Stimulated activated CD4-positive, alpha-beta T cell treated with anti-CD3 and anti-CD28 coated beads, TNF-alpha, amount 100 ng/mL, for 4 hours (primary cell): Measurements from ENCODE around the gene TAS1R1.

Experiments used
- DNase-seq, 3 experiments: peaks; one replicate each; pipeline ENCODE4 v3.0.0-alpha.2; 2020; ENCODE audit warnings: low read depth in 3 of 3

Gene TAS1R1

DNA sequence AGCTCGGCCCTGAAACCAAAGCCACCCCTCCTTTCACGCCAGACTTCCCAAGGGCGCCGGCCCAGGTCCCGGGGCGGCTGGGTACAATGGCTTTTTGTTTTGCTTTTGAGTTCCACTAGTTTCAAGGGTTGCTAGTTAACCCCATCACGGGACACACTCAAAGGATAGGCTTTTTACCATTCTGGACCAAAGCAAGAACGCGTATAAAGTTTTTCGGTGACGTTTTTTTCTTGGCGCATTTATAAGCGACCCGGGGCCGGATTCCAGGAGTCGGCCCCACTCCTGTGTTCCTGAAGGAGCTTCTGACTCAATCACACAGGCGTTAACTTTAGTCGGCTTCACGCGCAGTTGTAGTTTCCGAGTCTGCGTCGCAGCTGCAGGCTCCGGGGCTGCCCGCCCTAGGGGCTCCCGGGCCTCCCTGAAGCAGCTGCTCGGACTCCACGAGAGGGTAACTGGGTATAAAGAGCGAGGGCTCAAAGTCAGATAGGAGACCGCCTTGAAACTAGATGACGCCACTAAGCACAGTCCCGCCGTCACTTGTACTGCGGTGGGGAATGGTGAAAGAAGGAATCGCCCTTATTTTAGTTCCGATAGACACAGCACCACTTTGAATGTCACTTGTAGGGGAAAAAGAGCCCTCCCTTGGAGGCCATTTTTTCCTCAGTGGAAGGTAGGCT, 48.3 kb downstream of the TAS1R1 start:
- DNase-seq, result peak in 1 of 3 experiments; percentile 36

DNA sequence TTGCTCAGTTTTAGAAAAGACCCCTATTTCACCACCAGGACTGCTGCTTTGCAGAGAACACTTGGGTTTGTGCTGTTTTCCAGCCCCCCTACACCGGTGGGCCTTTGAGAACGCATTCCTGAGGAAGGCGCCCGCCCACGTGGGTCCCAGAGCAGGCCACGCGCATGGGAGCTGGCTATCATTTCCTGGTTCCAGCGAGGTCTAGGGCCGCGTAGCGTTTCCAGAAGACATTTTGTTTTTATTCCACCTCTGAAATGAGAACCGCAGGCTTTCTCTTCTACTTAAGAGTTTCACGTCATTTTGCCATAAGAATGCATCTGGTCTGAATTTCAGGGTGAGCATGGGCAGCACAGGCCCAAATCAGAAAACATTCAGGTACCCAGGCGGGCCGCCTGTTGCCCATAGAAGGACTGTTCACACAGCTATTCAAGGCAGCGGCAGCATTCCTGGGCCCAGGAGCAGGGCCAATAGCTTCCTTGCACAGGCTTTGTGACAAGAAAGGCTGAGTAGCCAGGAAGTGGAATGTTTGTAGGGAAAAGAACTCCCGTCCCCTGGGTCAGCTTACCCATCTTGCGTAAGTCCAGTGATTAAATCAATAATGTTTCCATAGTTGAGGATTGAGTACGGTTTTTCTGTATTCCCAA, 48.9 kb downstream of the TAS1R1 start:
- DNase-seq, result no peak

DNA sequence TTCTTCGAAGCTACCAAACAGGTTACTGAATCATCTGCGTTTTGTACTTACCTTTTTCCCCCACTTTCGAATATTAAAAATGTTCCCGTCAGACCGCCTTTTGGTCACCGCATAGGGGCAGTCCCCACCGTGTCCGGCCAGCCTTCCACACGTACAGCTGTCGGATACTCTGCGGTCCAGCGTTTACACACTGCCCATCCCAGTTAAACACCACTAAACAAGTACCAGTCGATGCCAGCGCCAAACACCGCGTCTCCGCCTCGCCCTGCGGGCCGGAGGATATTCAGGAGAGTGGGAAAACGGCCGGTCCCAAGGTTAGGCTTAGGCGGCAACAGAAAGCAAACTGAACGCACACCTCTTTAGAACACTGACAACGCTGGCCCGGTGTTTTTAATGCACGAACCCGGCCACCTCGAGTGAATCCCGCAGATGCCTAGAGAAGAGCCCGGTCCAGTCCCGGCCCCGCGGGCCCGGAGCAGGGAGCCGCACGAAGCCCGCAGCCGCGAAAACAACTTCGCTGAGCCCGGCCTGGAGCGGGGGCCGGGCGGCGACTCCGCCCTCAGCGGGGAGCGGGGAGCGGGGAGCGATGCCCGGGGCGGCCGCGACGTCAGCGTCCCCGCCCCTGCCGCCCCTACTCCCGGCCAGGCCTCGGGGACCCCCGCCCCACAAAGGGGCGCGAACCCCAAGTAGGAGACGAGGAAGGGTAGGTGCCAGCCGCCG, 57.7 kb downstream of the TAS1R1 start:
- peak in 1 of 3 experiments; percentile 18 for DNase-seq

DNA sequence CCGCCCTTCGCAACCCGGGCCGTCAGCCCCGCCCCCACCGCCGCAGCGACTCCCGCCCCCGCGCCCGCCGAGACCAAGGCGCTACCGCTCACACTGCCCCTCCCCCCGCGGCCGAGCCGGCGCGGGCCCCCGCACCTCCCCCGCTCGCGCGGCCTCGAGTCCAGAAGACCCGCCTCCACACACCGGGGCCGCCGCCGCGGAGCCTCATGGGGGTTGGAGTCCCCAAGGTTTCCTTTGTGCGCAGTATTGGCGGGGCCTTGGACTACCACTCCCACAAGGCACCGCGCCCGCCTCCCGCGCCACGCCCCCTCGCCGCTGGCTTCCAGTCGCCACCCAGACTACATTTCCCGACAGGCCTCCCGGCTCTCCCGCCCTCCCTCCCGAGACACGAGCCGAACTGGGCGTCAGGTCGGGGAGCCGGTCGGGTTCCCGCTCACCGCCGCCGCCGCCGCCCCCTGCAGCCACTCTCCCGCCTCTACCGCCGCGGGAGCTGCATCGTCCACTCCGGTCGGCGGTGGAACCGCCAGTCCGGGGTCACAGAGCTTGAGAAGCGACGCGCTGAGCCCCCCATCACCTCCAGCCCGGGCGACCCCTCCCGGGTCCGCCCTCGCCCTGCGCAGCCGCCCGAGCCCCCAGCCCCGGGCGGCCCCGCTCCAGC, 58.4 kb downstream of the TAS1R1 start, which contains the start of gene PHF13:
Gene PHF13 (plus strand): TSS at position 371 of the 658 bp plus-strand sequence. CDS start 336 bp downstream, outside the sequence.
- peak; percentile 99 for DNase-seq

DNA sequence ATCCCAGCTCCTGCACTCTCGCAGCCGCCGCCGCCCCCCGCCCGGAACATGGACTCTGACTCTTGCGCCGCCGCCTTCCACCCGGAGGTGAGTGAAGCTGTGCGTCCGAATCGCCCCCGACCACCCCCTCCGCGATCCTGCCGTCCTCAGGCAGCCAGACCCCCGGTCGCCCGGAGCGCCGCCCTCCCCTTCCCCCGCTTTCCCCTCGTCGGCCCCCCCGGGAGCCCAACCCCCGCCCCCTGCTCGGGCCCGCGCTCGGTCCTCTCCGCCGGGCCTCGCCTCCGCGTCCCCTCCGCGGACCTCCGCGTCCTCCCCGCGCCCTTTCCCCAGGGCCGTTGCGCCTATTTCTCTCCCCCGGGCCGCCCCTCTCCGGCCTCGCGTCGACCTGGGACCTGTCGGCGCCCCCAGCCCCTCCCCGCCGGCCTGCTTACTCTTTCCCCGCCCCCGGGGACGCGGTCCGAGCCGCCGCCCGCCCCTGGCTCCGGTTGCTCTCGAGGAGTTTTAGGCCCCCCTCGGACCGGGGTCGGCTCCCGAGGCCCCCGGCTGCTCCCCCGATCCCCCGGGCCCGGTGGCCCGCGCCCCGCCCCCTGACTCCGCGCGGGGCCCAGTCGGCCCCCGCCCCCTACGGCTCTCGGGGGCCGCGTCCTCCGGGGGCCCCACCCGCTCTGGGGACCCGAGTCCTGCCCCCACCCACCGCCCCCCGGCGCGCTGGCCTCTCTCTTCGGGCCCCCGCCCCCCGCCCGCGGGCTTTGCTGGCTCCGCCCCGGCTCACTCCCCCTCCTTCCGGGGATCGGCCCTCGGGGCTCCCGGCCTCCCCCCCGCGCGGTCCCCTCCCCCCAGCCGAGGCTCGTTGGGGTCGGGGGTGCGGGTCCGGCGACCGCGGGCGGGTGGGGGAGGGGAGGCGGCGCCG, 59.2 kb downstream of the TAS1R1 start:
- DNase-seq, result peak in 2 of 3 experiments; percentile 39 to 43

DNA sequence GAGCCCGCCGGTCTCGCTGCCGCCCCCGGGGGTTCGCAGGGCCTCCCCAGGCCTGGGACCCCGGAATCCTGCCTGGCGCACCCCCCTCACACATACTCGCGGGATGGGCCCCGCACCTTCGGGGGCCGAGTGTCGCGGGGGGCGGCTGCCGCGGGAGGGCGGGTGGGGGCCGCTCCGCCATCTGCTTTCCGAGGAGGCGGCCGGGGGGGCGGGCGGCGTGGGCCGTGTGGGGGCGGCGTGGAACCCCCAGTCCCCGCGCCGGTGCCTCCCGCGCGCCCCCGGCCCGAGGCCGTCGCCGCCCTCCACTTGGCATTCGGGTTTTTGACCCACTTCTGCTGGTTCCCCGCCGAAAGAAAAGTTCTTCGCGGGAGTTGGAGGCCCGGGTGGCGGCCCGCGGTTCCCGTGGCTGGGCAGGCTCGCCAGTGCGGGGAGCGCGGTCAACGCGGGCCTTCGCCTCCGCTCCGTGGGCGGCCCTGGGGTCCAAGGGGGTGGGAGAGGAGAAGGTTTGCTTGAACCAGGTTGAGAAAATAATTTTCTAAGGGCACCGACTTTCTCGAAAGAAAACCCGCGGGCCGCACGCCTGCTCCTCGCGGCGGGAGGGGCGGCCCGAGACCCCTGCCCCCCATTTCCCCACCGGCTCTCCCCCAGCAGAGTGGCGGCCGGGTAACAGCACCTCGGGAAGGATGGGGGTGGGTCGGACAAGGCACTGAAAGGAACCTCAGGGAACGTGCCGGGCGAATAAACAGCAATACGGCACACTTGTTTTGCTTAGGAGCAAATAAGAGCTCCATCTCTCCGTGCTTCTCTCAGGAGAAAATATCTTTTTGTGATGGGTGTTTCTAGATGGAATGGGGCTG, 60.0 kb downstream of the TAS1R1 start:
- DNase-seq, result peak in 1 of 3 experiments; percentile 26

DNA sequence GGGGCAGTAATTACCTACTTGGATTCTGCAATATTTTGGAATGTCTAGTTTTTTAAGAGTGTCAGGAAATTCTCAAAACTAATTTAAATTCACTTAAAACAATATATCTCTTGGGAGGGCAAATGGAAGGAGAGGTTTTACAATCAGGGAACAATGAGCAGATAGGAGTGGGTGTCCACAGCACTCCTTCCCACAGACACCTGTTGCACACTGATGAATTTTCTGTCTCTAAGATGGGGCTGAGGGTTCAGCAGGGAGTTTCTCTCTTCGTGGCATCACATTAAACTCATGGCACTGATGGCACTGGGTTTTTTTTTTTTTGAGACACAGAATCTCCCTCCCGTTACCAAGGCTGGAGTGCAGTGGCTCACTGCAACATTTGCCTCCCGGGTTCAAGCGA, 63.9 kb downstream of the TAS1R1 start:
- no peak for DNase-seq

DNA sequence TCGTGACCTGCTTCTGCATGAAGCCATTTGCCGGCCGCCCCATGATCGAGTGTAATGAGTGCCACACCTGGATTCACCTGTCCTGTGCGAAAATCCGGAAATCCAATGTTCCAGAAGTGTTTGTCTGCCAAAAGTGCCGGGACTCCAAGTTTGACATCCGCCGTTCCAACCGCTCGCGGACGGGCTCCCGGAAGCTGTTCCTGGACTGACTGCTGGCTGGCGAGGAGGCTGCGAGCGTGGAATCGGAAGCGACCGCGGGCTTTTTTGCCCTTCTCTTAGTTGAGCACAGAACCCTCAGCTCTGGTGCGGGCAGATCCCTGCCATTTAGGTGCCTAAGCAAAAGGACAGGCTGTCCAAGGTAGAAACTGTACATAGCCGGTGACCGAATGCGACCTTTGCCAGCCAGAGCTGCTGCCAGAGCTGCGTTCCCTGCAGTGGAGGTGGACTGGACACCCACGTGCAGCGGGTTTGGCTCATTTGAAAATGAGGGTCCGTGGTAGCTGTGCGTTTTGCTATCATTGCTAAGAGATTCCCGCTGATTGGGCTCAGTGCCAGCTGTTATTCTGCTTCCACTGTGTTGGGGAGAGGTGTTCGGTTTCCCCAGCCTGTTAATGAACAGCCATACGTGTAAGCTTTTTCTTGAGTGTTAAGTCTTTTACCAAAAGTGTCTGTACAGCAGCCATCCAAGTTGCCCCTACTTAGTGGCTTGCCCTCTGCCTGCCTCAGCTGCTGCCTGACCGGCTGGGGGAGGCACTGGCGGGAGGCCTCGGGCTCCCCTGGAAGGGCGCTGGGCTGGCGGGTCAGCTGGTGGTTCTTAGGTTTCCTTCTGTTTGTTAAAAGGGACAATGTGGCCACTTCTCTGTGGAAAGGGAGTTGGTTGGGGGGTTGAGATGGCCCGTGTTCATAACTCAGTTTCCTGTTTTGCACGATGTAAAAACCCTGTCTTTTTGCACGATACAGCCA, 66.6 kb downstream of the TAS1R1 start:
- DNase-seq, result no peak

DNA sequence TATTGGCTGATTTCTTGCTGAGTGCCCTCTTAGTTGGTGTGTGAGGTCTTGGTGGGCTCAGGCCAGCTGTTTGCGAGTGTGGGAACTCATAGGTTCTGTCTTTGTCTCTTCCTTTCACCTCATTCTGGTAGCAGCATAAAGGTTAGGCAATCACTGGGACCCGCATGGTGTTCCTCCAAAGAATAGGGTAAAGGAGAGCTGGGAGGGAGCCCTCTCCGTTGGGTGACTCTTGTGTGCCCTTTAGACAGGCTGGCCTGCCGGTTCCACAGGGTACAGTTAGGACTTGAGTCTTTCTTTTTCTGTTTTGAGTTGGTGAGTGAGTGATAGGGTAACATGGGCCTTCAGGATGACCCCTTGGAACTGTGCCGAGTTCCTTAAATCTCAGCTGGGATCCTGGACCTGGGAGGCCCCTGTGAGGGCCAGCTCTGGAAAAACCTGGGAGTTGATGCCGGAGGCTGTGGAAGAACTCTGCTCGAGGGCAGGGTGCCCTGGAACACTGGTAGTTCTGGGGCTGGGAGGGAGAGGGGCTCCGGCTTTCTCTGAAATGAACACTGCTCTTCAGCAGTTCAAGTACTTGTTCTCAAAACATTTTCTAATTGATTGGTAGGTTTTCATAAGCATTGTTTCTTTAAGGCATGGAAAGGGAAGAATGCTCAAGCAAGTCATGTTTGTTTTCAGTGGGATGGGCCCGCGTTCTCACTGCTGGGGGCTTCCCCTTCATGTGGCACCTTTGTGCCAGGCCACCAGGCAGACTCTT, 67.5 kb downstream of the TAS1R1 start:
- DNase-seq, result no peak

DNA sequence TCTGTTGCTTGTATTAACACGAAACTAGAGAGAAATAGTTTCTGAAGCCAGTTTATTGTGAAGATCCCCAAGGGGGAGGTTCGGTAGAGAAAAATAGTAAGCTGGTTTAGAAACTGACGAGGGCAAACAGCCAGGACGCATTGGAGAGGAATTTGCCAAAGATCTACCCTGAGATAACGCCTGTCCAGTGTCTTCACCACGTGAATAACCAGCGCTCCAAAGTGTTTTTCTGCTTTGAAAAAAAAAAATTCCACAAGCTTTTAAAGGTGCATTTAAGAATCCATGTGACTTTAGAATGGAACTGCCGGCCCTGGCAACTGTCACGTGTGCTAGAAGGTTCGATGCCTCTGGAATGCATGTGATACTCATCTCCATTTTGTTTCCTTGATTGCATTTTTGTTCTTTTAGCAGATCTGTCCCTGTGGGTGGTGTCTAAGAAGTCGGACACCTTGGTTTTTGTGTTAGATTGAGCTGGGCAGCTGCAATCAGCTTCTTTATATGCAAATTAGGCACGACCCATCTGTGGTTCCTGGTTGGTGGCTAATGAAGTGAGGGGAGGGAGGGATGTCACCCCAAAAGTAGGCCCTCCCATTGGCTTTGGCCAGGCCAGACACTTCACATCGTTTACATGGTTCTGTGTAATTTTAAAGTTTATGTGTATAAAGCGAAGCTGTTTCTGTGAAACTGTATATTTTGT, 68.3 kb downstream of the TAS1R1 start:
- no peak for DNase-seq

DNA sequence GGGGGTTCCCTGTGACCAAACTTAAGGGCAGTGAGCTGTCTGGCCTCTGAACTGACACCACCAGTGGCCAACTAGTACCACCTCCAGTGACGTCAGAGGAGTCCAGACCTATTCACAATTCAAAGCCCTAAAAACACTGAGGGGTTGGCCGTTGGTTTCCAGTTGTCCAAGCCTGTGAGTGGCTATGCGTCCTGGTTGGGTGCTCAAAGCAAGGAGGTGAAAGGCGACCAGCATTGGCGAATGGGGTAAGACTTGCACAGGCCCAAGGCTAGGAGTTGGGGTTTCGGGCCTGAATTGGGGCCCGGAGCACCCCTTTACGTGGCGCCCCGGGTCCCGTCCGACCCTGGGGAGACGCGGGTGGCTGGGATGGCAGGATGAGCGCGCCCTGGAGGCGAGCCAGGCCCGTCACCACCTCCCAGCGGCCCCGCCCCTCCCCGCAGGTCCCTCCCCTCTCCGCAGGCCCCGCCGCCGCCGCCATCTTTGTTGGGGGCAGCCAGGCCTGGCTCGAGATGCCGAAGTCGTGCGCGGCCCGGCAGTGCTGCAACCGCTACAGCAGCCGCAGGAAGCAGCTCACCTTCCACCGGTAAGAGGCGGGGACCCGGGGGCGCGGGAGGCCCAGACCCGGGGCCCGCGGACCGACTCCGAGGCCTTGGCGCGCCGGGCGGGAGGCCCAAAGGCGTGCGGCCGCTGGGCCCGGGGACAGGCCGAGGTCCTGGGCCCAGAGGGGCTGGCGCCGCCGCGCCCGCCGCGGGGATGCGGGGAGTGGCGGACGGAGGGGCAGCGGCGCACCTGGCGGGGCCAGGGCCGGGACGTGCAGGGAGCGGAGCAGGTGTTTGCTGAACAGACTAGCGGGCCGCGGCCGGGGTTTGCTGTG, 69.8 kb downstream of the TAS1R1 start, which contains the start of gene THAP3:
Gene THAP3 (plus strand): TSS at position 159 of the 874 bp plus-strand sequence. CDS start 351 bp downstream, at position 510.
- peak; percentile 81 to 87 (median 84) for DNase-seq

DNA sequence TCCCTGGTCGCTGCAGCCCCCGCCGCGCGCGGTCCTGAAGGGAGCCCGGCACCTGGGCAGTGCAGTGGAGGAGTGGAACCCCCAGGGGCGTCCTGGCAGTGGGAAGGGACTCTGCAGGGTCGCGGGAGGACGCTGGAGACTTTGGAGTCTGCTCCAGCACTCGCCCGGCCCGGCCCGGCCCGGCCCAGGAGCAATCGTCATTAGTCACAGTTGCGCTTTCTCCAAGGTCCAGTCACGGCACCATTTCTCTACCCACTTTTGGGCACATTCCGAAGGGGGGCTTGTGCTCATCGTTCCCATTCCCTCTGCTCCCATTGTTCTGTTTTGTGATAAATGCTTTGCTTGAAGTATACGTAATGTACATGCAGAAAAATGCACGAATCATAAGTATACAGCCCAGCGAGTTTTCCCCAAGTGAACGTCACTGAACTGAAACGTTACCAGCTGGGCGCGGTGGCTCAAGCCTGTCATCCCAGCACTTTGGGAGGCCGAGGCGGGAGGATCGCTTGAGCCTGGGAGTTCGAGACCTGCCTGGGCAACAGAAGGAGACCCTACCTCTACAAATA, 70.6 kb downstream of the TAS1R1 start:
- DNase-seq, result no peak

DNA sequence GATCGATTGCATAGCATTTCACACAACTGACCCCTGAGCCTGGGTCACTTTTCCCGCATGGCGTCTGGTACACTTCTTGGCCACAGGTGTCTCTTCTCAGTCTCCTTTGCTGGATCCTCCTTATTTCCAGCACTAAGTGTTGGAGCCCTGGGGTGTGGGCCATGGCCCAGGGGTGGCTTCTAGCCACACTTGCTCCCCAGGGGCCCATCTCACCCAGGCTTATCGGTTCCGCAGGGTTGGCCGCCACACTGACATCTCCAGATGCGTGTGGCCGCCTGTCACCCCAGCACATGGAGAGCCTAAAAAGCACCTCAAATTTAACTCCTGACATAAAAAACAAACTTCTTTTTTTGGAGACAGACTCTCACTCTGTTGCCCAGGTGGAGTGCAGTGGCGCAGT, 71.9 kb downstream of the TAS1R1 start:
- no peak for DNase-seq

DNA sequence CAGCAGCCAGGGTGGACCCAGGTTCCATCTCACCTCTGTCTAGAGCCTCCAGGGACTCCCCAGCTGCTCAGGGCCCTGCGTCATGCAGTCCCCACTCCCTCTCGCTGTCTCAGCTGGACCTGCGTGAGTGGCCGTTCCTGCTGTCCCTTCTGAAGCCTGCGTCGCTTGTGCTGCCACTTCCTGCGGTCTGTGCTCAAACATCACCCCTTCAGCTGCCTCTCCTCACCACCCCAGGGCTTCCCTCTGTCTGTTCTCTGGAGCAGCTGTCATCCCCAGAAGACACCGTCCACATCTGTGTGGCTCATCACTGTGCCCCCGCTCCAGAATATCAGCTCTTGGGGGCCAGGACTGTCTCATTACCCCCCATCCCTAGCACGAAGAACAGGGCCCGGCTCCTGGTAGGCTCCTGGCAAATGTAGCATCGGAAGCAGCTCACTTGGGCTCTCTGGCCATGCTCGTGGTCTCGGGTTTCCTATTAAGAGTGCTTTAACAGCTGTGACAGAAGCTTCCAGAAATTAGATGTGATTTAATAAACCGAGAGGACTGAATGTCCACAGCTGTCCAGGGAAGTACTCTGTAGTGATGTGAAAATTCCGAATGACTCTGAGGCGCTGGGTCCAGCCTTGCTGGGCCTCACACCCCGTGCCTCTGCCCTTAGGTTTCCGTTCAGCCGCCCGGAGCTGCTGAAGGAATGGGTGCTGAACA, 72.9 kb downstream of the TAS1R1 start:
- no peak for DNase-seq

DNA sequence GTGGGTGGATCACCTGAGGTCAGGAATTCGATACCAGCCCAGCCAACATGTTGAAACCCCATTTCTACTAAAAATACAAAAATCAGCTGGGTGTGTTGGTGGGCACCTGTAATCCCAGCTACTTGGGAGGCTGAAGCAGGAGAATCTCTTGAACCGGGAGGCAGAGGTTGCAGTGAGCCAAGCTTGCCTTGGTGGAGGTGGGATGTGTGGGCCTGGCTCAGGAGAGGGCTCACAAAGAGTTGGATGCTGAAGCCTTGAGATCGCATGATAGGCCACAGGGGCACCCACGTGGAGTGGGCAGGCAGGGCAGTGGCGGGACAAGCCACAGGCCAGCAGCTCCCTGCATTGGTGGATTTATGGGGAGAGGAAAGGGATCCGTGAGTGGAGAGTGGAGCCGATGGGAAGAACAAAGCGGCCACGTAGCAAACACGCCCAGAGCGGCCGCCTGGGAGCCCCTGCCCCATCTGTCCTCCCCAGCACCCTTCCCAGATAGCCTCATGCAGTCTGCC, 73.9 kb downstream of the TAS1R1 start:
- DNase-seq, result no peak
